DND-41 (cell line): ENCODE results near the gene PRPF40B.

ENCODE experiments used
- ATAC-seq: fragments of 200-7000 bp; cut with Tn5 transposase; 3 replicates; pipeline ENCODE4 v1.9.1; 2021; ENCODE audit warnings: low read depth; ENCODE audit not compliant: insufficient read depth
- DNase-seq: peaks from one replicate; pipeline ENCODE4 v3.0.0-alpha.2; 2020
- H2AFZ ChIP-seq: 2 replicates; pipeline ENCODE4 v1.6.0; 2012; ENCODE audit warnings: low read depth, low read length
- H3K27ac ChIP-seq: 2 replicates; pipeline ENCODE4 v1.5.1; 2012; ENCODE audit warnings: low read length, inconsistent platforms
- H3K27me3 ChIP-seq: fragments of 200-600 bp; sonication (generic); 2 replicates; pipeline ENCODE4 v1.6.0; 2012; ENCODE audit warnings: low read length, mild to moderate bottlenecking, inconsistent platforms; ENCODE audit not compliant: insufficient read depth, poor library complexity
- H3K36me3 ChIP-seq: 2 replicates; pipeline ENCODE4 v1.5.1; 2012; ENCODE audit warnings: low read length, inconsistent platforms; ENCODE audit not compliant: insufficient read depth
- H3K4me1 ChIP-seq: 2 replicates; pipeline ENCODE4 v1.5.1; 2012; ENCODE audit warnings: mild to moderate bottlenecking, low read length; ENCODE audit not compliant: insufficient read depth
- H3K4me2 ChIP-seq: 2 replicates; pipeline ENCODE4 v1.6.0; 2012; ENCODE audit warnings: mild to moderate bottlenecking, moderate library complexity, low read length, inconsistent platforms; ENCODE audit not compliant: insufficient read depth
- H3K4me3 ChIP-seq, 2 experiments: fragments of 200-600 bp in 1 of 2; shearing (Covaris generic) in 1 of 2; 2 replicates each; pipeline ENCODE4 v1.5.1; 2012 to 2016; ENCODE audit warnings: inconsistent platforms in 2 of 2, low read length in 2 of 2, mild to moderate bottlenecking in 2 of 2, low read depth in 1 of 2, moderate library complexity in 1 of 2
- H3K79me2 ChIP-seq: 2 replicates; pipeline ENCODE4 v1.6.0; 2012; ENCODE audit warnings: low read length, inconsistent platforms; ENCODE audit not compliant: insufficient read depth
- H3K9ac ChIP-seq: 2 replicates; pipeline ENCODE4 v1.6.0; 2012; ENCODE audit warnings: low read depth, mild to moderate bottlenecking, inconsistent platforms, low read length, moderate library complexity
- H3K9me3 ChIP-seq: 2 replicates; pipeline ENCODE4 v1.5.1; 2012; ENCODE audit warnings: low read length, moderate library complexity, mild to moderate bottlenecking, inconsistent platforms; ENCODE audit not compliant: insufficient read depth, severe bottlenecking
- H4K20me1 ChIP-seq: 2 replicates; pipeline ENCODE4 v1.6.0; 2012; ENCODE audit warnings: low read length; ENCODE audit not compliant: insufficient read depth
- CTCF ChIP-seq: IDR thresholded peaks from 2 replicates; pipeline ENCODE4 v1.5.1; 2012; ENCODE audit warnings: borderline replicate concordance, low read length, moderate library complexity, mild to moderate bottlenecking; ENCODE audit not compliant: poor library complexity, severe bottlenecking; ENCODE audit errors: extremely low read depth
- EZH2 ChIP-seq: IDR thresholded peaks from 3 replicates; pipeline ENCODE4 v1.6.1; 2012; ENCODE audit warnings: borderline replicate concordance, low read depth, mild to moderate bottlenecking, moderate library complexity, low read length, inconsistent platforms; ENCODE audit not compliant: severe bottlenecking

Gene PRPF40B

GRCh38 chr12:49692851-49693250 lies 69.5 kb downstream of the PRPF40B start:
- Histone ChIP-seq H3K79me2 (peaks cover 25% of the 10 kb centered on the region; the same call in 1 of the 2 replicates), H3K36me3 (no peaks in the 10 kb centered on the region), H2AFZ (no peak overlapping the region), H4K20me1 (0 out of 2 replicates have a peak, but pooled peaks cover 2% of the 10 kb centered on the region), H3K27me3 (no peaks in the 10 kb centered on the region), H3K4me1 (no peaks in the 10 kb centered on the region; the same call in 1 of the 2 replicates), H3K9ac (no peak overlapping the region), H3K4me2 (no peak overlapping the region), H3K9me3 (no peaks in the 10 kb centered on the region), H3K27ac (no peak overlapping the region), H3K4me3 (no peak overlapping the region)
- no peak for DNase-seq
- no peak for TF ChIP-seq EZH2
- no peak for TF ChIP-seq CTCF
- ATAC-seq, result no peak

- H3K4me2 ChIP-seq, result no peak overlapping the region
- no peaks in the 10 kb centered on the region for H3K27me3 ChIP-seq
- no peak overlapping the region for H3K4me3 ChIP-seq
- TF ChIP-seq EZH2 (no peak), CTCF (no peak)
- DNase-seq (no peak), ATAC-seq (no peak)
- no peaks in the 10 kb centered on the region for H3K36me3 ChIP-seq
- peaks cover 11% of the 10 kb centered on the region for H3K4me1 ChIP-seq
- no peaks in the 10 kb centered on the region for H3K9me3 ChIP-seq
- H2AFZ ChIP-seq, result no peak overlapping the region
- H3K79me2 ChIP-seq, result peaks cover 29% of the 10 kb centered on the region
- no peak overlapping the region for H3K27ac ChIP-seq
- no peak overlapping the region for H3K9ac ChIP-seq
- H4K20me1 ChIP-seq, result peaks cover 2% of the 10 kb centered on the region; the same call in 1 of the 2 replicates
Measured at GRCh38 chr12:49693931-49694444, 70.6 kb downstream of the PRPF40B start.
